SIG-M5 treated with dmso at 0.1 percent for 504 hours (cell line): Measurements from ENCODE around the gene FLT1.

Experiments
- DNase-seq: peaks from one replicate; lab custom pipeline; 2025; ENCODE audit not compliant: unreplicated experiment; lab: John Stamatoyannopoulos, UW

FLT1 gene, protein sequence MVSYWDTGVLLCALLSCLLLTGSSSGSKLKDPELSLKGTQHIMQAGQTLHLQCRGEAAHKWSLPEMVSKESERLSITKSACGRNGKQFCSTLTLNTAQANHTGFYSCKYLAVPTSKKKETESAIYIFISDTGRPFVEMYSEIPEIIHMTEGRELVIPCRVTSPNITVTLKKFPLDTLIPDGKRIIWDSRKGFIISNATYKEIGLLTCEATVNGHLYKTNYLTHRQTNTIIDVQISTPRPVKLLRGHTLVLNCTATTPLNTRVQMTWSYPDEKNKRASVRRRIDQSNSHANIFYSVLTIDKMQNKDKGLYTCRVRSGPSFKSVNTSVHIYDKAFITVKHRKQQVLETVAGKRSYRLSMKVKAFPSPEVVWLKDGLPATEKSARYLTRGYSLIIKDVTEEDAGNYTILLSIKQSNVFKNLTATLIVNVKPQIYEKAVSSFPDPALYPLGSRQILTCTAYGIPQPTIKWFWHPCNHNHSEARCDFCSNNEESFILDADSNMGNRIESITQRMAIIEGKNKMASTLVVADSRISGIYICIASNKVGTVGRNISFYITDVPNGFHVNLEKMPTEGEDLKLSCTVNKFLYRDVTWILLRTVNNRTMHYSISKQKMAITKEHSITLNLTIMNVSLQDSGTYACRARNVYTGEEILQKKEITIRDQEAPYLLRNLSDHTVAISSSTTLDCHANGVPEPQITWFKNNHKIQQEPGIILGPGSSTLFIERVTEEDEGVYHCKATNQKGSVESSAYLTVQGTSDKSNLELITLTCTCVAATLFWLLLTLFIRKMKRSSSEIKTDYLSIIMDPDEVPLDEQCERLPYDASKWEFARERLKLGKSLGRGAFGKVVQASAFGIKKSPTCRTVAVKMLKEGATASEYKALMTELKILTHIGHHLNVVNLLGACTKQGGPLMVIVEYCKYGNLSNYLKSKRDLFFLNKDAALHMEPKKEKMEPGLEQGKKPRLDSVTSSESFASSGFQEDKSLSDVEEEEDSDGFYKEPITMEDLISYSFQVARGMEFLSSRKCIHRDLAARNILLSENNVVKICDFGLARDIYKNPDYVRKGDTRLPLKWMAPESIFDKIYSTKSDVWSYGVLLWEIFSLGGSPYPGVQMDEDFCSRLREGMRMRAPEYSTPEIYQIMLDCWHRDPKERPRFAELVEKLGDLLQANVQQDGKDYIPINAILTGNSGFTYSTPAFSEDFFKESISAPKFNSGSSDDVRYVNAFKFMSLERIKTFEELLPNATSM (N-terminal part only)

DNA sequence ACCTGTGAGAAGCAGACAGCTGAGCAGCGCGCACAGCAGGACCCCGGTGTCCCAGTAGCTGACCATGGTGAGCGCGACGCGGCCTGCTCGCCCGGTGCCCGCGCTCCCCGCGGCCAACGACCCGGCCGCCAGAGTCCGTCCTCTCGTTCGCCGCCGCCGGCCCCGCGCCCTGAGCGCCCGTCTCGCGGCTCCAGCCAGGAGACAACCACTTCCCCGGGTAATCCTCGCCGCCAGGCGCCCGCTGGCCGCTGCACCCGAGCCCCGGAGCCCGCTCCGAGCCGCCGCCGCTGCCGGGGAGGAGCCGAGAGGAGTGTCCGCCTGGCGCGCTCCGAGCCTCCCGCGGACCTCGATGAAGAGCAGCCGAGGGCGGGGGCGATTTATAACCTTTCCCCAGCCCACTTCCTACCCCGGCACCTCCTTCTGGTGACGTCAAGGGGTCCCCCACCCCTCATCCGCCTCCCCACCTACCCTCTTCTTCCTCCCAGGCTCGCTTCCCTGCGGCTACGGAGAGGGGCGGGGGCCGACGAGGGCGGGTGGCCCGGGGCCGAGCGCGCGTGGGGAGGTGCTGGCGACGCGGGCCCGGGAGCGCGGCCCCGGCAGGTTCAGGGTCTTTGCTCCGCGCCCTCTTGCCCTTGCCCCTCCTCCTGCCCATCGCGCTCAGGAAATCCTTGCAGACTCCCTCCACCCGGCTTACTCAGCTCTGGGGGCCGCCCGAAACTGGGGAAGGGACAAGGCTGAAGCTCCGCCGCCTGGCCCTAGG, at the start of gene FLT1:
TSS of gene FLT1 (minus strand) at position 351 of the 760 bp plus-strand sequence. CDS start at position 66, 285 bp downstream.
- no peak for DNase-seq

DNA sequence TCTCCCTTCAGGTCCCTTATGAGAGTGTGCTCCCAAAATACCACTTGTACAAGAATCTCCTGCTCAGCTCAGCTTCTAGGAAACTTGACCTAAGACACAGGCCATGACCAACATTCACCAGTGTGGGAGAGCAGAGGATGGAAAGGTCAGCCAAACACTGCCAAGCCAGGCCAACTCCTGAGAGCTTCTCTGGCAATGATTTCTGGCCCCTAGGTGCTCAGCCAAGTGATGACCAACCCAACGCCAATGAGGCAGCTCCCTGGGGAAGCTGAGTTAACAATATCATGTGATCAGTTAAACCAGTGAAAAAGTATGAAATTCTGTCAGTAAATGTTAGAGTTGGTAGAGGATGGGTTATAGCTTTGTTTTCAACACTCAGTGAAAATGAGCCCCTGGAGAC, 49.1 kb upstream of the FLT1 start:
- DNase-seq = no peak

DNA sequence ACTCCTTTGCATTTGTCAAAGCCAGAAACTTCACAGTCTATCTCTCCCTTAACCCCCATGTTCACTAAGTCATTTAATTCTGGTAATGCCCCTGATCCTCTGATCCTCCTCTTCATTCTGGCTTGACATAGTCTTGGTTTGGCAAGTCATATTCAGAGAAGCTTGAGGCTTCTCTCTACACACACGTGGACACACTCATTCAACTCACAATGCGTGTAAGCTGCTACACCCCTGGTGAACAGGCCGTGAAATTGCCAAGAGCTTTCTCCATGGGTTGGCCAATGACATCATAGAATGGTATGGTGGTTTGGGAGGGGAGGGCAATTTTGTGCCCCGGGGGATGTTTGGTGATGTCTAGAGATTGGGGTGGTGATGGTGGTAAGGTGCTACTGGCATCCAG, 47.9 kb upstream of the FLT1 start:
- DNase-seq = no peak

DNA sequence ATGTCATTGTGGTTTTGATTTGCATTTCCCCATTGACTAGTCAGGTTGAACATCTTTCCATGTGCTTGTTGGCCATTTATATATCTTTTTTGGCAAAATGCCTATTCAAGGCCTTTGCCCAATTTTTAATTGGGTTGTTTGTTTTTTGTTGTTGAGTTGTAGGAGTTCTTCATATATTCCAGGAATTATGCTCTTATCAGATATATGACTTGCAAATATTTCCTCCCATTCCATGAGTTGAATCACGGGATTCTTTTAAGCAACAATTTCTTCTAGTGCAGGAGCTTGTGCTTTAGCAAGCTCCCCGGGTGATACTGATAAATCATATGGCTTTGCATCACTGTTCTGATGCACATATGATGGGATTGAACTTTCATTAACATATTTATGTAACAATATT, 47.0 kb upstream of the FLT1 start:
- DNase-seq = no peak

DNA sequence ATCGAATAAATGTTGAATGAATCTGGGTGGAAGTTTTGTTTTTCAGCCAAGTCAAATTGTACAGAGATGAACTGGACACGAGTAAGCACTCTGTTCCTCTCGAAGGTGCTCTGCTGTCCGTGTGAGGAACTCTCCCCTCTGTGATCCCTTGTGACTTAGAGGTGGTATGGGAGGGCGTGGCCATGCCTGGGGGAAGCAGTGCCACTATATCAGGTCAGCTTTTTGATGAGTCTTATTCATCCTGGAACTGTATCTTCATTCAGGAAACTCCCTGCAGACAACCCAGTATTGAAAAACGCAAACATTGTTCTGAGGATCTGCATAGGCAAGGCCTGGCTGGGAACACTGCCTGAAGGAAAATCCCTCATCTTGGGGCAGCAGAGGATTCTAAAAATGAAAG, 45.7 kb upstream of the FLT1 start:
- DNase-seq = no peak

DNA sequence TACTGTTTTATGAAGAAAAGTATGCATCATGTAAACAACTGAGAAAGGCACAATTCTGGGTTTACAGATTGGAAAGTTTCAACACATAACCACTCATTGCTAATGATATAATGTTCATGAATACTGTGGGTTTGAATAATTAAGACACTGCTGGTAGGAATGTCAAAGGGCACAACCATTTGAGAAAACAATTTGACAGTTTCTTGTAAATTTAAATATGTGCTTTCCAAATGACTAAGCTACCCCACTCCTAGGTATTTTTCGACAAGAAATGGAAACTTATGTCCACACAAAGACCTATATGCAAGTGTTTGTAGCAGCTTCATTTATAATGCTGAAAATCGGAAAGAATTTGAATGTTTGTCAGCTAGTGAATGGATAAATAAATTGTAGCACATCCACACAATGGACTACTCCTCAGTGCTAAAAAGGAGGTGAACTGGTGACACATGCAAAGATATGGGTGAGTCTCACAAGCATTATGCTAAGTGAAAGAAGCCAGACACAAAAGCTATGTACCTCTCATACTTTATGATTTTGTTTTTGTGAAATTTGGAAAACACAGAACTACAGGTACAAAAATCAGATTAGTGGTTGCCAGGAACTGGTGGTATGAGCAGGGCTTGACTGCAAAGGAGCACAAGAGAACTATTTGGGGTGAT, 44.8 kb upstream of the FLT1 start:
- DNase-seq = no peak

DNA sequence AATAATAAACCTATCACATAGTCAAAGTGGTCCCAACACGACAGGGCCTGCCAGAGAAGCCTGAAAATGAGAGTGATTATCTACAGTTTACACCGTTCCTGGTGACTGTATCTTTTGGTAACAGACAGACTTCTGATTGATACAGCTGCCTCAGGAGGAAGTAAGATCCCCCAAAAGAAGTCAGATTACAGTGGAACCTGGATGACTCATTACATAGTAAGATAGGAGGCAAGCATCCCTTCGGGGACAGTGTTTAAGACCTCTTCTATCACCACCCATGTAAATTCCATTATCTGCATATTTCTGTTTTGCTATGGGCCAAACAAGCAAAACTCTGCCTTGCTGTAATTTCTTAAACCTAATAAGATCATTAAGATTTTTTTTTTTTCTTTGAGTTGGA, 44.0 kb upstream of the FLT1 start:
- no peak for DNase-seq

DNA sequence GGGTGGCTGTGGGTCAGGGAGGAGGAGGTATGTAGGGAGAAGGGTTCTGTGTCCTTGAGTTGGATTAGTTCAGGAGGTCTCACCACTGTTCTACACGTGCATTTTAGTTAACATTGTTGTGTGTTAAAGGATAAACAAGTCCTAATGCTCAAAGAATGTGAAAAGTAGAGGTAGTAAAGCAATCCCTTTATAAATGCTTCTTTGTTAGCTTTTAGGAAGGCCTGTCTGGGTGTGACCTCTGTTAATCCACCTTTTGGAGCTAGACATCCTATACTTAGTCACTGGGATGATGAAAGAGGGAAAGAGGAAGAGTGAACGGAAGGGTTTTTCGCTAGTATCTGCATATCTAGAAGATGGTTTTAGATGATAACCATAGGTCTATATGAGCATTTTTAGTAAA, 42.2 kb upstream of the FLT1 start:
- DNase-seq = peak; percentile 85

DNA sequence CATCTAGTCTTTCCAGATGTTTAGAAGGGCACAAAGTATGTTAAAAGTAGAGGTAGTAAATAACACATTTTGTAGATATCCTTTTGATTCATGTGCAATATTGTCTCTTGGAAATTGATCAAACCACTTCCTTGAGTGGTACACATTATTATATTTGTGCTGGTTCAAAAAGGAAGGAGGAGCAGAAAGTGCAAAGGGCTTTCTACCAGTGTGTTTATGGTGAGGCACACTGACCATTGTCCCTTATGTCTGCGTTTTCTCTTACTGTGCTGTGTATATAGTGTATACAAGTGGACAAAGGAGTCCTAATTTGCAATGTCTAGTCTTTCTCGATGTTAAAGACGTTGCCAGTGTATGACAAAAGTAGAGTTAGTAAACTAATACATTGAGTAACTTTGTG, 41.4 kb upstream of the FLT1 start:
- no peak for DNase-seq

DNA sequence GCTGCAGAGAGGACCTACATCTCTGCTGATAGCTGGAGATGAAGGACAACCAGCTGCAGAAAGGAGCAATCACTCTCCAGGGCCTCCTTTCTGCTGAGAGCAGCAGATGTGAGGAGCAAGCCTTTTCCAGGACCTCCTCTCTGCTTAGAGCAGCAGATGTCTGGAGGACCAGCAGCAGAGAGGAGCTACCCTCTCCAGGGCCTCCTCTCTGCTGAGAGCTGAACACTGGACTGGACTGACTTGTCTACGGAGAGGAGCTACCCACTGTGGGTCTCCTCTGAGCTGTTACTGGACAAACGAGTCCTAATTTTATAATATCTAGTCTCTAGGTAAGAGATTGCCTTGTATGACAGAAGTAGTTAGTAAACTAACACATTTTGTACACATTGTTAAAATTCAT, 40.8 kb upstream of the FLT1 start:
- DNase-seq = no peak

DNA sequence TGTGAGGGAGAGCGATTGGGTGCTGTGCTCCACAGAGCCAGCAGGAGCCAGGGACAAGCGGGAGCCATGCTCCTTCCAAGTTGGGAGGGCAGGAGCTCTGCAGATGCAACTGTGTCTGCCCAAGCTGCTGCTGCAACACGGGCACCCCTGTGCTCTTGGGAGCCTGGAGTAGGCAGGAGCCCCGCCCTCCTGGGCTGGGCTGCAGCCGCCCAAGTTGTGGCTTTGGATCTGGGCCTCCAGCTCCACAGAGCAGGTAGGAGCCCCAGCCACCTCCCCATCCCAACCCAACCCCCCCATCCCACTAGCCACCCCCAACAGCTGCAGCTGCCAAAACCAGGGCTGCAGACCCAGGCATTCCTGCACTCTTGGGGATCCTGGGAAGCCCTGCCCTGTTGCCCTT, 39.9 kb upstream of the FLT1 start:
- DNase-seq = no peak

DNA sequence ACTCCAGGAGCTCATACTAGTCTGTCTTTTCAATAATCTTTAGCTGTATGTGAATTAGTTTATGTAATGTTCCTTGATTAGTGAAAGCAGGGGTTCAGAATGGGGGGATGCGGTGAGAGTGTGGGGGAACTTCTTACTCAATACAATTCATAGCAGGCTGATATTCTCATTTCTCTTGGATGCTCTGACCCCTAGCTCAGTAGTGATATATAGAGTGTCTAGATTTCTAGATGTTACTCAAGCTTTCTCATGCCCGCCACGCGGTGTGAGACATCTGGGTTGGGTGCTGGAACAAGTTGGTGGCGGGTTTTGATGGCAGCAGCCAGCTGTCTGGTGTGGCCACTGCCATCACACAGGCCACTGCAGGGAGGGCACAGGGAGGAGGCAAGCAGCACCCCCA, 39.3 kb upstream of the FLT1 start:
- no peak for DNase-seq

DNA sequence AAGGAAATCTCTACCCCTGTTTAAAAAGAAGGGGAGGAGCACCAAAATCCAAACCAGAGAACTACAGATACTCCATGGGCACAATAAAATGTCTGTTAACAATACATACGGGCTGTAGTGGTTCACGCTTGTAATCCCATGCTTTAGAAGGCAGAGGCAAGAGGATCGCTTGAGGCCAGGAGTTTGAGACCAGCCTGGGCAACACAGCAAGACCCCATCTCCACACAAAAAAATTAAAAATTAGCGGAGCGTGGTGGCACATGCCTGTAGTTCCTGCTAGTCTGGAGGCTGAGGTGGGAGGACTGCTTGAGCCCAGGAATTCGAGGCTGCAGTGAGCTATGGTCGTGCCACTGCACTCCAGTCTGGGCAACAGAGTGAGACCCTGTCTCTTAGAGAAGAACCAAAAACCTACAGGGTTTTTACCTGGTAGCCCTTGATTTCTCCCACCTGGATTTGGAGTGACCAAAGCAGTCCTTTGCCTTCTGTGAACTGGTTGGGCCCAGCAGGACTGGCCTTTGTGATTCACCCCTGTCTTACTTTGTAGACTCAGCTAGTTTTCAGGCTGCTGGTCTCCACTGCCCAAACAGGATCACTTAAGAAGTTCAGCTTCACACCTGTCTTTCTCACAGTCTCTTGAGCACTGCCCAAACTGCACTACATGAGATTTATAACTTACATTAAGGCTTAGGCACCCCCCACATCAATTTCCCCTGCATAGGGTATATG, 38.7 kb upstream of the FLT1 start:
- DNase-seq = no peak

DNA sequence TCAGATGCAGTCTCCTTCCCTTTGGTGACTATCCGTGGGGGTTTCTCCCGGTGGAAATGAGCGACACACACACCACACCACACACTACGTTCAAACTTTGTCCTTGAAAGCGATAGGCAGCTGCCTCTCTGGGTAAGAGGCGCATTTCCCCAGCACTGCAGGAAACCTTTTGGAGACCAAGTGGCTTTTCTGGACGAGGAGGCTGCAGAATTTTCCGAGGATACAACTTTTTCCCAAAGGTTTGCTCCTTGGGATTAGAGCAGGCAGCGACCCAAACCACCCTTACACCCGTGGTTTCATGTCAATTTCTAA, 38.2 kb upstream of the FLT1 start:
- DNase-seq = no peak

DNA sequence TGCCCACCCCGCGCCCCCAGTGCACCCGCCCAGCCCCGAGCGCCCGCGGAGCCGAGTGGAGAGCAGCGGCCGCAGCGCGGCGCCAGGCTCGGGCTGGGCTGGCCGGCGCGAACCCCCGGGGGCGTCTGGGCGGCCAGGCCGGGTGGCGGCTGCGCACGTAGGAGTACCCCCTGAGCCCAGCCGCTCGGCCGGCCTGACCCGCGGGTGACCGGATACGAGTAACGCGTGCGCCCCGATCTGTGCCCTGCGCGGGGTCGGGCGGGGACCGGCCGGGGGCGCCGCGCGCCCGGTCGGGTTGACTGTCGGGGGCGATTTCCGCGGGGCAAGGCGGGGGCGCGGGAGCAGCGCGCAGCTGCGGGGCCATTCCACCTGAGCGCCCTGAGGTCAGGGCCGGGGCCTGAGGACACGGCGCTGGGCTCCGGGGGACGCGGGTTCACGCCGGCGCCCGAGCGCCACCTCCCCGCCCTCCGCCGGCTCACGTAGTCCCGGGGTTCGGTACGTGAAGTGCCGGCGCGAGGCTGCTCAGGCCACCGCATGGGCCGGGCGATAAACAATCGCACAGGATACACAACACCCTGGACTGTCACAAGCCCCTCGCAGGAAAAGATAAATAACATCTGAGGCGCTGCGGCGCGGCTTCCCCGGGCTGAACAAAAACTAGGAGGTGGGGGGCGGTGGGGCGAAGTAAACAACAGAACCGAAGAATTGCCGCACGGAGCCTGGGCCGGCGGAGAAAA, 37.6 kb upstream of the FLT1 start:
- no peak for DNase-seq

DNA sequence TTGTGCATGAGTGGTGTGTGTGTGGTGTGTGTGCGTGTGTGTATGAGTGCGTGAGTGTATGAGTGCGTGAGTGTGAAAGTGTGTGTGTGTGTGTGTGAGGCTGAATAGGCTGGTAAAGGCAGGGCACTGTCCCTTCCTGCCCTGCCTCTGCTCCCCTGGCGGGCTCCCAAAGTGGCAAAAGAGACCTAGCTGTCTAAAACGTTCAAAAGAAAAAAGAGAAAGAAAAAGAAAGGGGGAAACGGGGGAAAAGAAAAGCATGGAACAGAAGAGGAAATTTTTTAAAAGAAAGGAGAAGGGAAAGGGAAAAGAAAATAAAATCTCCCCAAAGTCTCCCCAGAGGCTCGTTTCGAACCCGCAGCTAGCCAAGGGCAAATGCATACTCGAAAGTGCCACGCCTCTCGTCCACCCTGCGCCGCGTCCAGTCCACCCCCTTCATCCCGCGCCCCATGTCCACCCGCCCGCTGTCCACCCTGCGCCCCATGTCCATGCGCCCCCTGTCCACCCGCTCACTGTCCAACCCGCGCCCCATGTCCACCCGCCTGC, 37.0 kb upstream of the FLT1 start:
- no peak for DNase-seq

DNA sequence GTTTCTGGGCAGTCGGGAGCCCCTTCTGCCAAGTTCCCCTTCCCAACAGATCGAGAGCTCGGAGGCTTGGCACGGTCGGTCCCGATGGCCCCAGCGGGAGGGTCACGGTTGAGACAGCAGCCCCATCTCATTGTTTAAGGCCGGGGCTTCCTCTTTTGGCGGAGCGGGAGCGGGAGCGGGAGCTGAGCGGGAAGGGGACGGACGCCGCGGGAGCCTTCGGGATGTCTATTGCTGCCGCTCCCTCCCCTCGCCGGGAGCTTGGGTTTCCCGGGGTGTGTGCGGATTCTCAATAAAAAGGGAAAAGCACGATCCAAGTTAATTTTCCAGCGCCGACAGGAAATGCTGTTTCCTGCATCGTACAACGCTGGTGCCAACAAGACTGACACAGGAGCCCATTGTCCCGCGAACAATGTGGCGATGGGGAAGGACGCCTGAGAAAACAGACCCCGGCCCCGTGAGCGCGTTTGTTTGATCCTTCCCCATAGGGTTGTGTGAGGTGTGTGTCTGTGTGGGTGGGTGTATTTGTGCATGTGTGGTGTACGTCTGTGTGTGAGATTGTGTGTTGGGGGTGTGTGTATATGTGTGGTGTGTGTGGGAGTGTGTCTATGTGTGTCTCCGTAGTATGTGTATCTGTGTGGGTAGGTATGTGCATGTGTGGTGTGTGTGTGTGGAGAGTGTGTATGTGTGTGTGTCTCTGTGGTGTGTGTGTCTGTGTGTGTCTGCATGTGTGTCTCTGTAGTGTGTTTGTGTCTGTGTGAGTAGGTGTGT, 36.3 kb upstream of the FLT1 start:
- DNase-seq = peak; percentile 38

DNA sequence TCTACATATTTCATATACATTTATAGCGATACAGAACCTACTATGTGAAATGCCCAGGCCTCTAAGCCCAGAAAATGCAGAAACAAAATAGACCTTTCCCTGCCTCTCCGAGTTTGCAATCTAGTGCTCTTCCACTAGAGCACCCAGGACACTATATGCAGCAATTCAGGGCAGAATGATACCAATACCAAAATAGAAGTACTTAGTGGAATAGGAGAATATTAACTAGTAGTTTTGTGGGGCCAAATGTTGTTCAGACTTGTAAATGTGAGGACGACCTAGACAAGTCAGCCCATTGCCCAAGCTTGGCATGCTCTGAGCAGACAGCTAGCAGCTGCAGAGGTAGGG, 35.8 kb upstream of the FLT1 start:
- DNase-seq = no peak
